ENCODE results near the gene DISP1. TPM values are rescaled to one million over a fixed set of nuclear protein-coding genes. Genes with fewer than 3 reads are reported as not detected.

Gene DISP1
- total and polyA plus RNA-seq, 4 donors: 0.50 to 11.4 (median 5.7) TPM

Other genes with a start within 250 kb of the DISP1 start
- gene TAF1A, start 225.1 kb upstream of the DISP1 start, total RNA-seq: 10 to 100 TPM in 1 of 2 donors, 1 to 10 TPM in 1; 5.6 to 12.5 TPM
- gene TAF1A, start 225.1 kb upstream of the DISP1 start, polyA plus RNA-seq: 1 to 10 TPM; 3.1 to 7.1 TPM
- gene MIA3, start 196.9 kb upstream of the DISP1 start, total RNA-seq: 10 to 100 TPM; 55.7 to 67.4 TPM
- 10 to 100 TPM; 15.7 to 43.3 TPM for gene MIA3, start 196.9 kb upstream of the DISP1 start, polyA plus RNA-seq
- gene AIDA, start 102.5 kb upstream of the DISP1 start, total RNA-seq: 10 to 100 TPM; 85.4 to 86.2 TPM
- 100 to 1,000 TPM in 1 of 2 donors, 10 to 100 TPM in 1; 73.0 to 137 TPM for gene AIDA, start 102.5 kb upstream of the DISP1 start, polyA plus RNA-seq
- 10 to 100 TPM; 34.3 to 50.7 TPM for gene BROX, start 102.5 kb upstream of the DISP1 start, total RNA-seq
- 10 to 100 TPM; 15.0 to 15.9 TPM for gene BROX, start 102.5 kb upstream of the DISP1 start, polyA plus RNA-seq
- gene FAM177B, start 77.8 kb upstream of the DISP1 start, total RNA-seq: under 1 TPM in 1 of 2 donors, not detected in 1; 0.18 TPM
- gene FAM177B, start 77.8 kb upstream of the DISP1 start, polyA plus RNA-seq: 1 to 10 TPM in 1 of 2 donors, under 1 TPM in 1; 0.13 to 3.3 TPM

Data from aorta (tissue), 4 donors.